ENCODE measurements around the gene PTPRA. TPM values are rescaled to one million over a fixed set of nuclear protein-coding genes. Genes with fewer than 3 reads are reported as not detected.

PTPRA gene
- polyA plus RNA-seq, 2 donors: 11.5 to 21.7 TPM

DNA sequence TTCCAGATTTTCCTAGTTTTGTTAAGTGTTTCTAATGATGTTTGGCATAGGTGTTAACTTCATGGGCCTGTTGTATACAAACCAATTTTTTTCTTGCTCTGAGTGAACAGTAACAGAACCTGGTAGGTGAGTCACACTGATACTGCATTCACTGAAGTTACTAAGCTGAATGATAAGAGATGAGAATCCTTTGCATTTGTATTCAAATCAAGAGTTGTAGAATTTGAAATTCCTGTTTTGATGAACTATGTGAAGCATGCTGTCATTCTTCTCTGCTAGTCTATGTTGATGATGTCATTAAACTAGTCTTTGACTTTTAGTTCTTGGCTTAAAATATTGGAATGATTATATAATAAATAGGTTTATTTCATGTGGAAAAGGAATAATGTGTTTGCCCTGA lies 37.9 kb downstream of the PTPRA start:
- no peak overlapping the region for H3K4me3 ChIP-seq (ENCODE audit: low read depth in 1 of 2, low read length in 2 of 2)
- H3K36me3 ChIP-seq (ENCODE audit: control insufficient read depth in 2 of 2, insufficient read depth in 2 of 2, low read length in 1 of 2): no peaks in the 10 kb centered on the region
- H3K4me1 ChIP-seq (ENCODE audit: control insufficient read depth in 2 of 2, insufficient read depth in 2 of 2, low read length in 1 of 2): no peaks in the 10 kb centered on the region
- H3K9me3 ChIP-seq (ENCODE audit: control insufficient read depth in 2 of 2, insufficient read depth in 1 of 2, low read depth in 1 of 2, low read length in 1 of 2): no peaks in the 10 kb centered on the region
- no peaks in the 10 kb centered on the region for H3K27me3 ChIP-seq (ENCODE audit: control insufficient read depth in 1 of 2, insufficient read depth in 2 of 2, low read length in 2 of 2)
- no peak overlapping the region for H3K27ac ChIP-seq (ENCODE audit: low read depth in 2 of 2, low read length in 1 of 2)

DNA sequence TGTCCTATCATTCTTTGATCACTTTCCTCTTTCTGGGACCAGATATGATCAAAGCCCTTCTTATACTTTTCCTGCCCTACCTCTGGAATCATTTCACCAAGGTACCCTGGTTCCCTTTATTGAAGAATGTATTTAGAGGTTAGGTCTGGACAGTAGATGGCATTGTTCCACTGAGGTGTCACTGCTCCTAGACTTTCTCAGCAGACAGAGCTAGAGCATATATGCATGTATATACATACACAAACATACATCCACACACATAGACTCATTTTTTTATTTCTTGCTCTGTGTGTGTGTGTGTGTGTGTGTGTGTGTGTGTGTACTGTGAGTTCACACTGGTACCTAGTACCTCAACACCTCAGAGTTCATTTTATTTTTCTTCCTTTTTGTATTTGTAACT lies 40.9 kb downstream of the PTPRA start:
- Histone ChIP-seq H3K36me3 (ENCODE audit: control insufficient read depth in 2 of 2, insufficient read depth in 2 of 2, low read length in 1 of 2) (no peaks in the 10 kb centered on the region), H3K9me3 (ENCODE audit: control insufficient read depth in 2 of 2, insufficient read depth in 1 of 2, low read depth in 1 of 2, low read length in 1 of 2) (no peaks in the 10 kb centered on the region), H3K4me1 (ENCODE audit: control insufficient read depth in 2 of 2, insufficient read depth in 2 of 2, low read length in 1 of 2) (no peaks in the 10 kb centered on the region), H3K4me3 (ENCODE audit: low read depth in 1 of 2, low read length in 2 of 2) (no peak overlapping the region), H3K27ac (ENCODE audit: low read depth in 2 of 2, low read length in 1 of 2) (no peak overlapping the region), H3K27me3 (ENCODE audit: control insufficient read depth in 1 of 2, insufficient read depth in 2 of 2, low read length in 2 of 2) (no peaks in the 10 kb centered on the region)

DNA sequence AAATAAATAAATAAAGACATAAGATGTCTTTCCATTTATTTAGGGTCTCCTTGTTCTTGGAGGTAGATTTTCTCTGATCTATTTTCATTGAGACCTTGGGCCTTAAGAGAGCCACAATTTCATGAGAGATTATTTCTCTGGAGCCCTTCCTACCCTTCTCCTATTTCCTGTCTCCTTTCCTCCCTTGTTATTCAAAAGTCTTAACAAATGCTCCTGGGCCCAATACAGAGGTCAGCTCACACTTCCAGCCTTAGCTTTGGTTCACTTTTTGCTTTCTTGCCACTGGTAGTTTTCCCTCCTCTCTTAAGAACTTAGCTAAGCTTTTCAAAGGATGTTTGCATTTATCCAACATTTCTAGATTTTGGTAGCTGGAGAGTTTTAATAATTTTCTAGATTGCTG lies 44.0 kb downstream of the PTPRA start:
- no peaks in the 10 kb centered on the region for H3K4me1 ChIP-seq (ENCODE audit: control insufficient read depth in 2 of 2, insufficient read depth in 2 of 2, low read length in 1 of 2)
- H3K4me3 ChIP-seq (ENCODE audit: low read depth in 1 of 2, low read length in 2 of 2): no peak overlapping the region
- no peak overlapping the region for H3K27ac ChIP-seq (ENCODE audit: low read depth in 2 of 2, low read length in 1 of 2)
- no peaks in the 10 kb centered on the region for H3K9me3 ChIP-seq (ENCODE audit: control insufficient read depth in 2 of 2, insufficient read depth in 1 of 2, low read depth in 1 of 2, low read length in 1 of 2)
- no peaks in the 10 kb centered on the region for H3K36me3 ChIP-seq (ENCODE audit: control insufficient read depth in 2 of 2, insufficient read depth in 2 of 2, low read length in 1 of 2)
- H3K27me3 ChIP-seq (ENCODE audit: control insufficient read depth in 1 of 2, insufficient read depth in 2 of 2, low read length in 2 of 2): no peaks in the 10 kb centered on the region

DNA sequence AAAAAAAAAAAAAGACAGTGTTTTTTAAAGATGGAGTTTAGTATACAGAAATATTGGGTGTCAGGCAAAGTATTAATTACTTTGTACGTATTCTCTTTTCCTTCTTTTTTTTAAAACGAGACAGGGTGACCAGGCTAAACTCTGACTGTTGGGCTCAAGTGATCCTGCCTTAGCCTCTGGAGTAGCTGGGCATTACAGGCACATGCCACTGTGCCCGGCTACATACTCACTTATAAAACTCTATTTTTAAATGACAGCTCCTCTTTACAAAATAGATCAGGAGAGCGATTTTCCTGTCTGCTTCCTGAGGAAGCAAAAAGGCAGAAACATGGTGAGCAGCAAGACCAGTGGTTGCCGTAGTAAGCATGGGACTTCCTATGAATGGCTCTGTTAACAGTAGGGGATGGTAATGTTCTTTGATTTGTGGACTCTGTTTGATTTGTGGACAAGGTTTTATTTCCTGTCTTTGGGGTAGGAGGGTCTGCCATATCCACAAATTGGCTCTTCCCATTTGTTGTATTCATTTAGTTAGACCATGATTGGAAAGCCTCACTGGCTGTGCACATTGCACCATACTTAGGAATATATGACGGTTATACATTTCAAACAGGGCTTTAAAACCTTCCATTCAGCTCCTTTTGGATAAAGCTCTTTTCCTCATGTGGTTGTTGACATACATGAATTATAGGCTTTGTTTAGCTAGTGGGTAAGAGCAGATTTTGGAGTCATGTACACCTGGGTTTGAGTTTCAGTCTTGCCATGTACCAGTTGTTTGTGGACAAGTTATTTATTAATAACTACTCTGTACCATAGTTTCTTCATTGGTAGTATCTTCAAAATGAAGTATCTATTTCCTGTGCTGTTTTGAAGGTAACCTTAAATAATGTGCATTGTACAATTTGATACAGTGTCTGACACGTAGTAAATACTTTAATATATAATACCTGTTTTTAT lies 45.1 kb downstream of the PTPRA start:
- Histone ChIP-seq H3K27ac (ENCODE audit: low read depth in 2 of 2, low read length in 1 of 2) (no peak overlapping the region), H3K27me3 (ENCODE audit: control insufficient read depth in 1 of 2, insufficient read depth in 2 of 2, low read length in 2 of 2) (no peaks in the 10 kb centered on the region), H3K4me1 (ENCODE audit: control insufficient read depth in 2 of 2, insufficient read depth in 2 of 2, low read length in 1 of 2) (no peaks in the 10 kb centered on the region), H3K9me3 (ENCODE audit: control insufficient read depth in 2 of 2, insufficient read depth in 1 of 2, low read depth in 1 of 2, low read length in 1 of 2) (no peaks in the 10 kb centered on the region), H3K36me3 (ENCODE audit: control insufficient read depth in 2 of 2, insufficient read depth in 2 of 2, low read length in 1 of 2) (no peaks in the 10 kb centered on the region), H3K4me3 (ENCODE audit: low read depth in 1 of 2, low read length in 2 of 2) (no peak overlapping the region)
- WGBS, 2 donors: 85 to 88% methylated on average over 7 of the region's 7 CpGs

DNA sequence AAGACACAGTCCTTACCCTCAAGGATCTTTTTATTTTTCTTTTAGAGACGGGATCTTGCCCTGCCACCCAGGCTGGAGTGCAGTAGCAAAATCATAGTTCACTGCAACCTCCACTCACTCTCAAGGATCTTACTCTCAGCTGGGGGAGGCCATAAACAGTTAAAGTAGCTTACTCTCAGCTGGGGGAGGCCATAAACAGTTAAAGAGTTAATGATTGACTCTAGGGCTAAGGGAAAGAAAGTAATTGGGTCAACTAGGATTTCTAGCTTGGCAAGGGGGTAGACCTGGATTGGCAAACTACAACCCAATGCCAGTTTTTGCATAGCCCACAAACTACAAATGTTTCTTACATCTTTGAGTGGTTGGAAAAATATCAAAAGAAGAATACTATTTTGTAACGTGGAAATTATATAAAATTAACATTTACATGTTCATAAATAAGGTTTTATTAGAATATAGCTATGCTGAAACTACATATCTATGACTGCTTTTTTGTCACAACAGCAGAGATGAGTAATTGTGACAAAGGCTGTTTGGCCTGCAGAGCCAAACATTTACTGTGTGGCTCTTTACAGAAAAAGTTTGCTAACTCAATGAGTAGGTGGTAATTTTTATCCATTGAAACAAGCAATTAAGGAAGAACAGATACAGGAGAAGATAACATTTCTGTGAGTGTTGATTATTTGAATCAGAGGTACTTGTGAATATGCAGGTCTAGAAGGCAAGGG lies 46.4 kb downstream of the PTPRA start:
- Histone ChIP-seq H3K27ac (ENCODE audit: low read depth in 2 of 2, low read length in 1 of 2) (no peak overlapping the region), H3K4me1 (ENCODE audit: control insufficient read depth in 2 of 2, insufficient read depth in 2 of 2, low read length in 1 of 2) (no peaks in the 10 kb centered on the region)
- 66 to 81% methylated on average over 2 of the region's 2 CpGs for WGBS, 2 donors

DNA sequence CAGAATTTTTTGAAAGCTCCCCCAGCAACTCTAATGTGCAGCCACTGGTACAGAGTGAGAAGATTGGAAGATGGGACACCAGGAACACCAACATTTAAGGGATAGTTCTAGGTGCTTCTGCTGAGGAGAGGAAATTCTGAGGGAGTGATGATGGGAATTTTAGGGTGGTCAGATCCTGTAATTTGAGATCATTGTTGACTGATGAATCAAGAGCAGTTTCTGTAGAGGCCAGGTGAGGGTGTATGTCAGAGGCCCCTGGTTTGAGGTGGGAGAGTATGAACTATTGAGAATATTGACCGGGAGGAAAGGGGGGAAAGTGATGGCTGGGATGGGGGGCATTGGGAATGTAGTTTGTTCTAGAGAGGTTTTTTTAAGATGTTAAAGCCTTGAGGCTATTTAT lies 47.2 kb downstream of the PTPRA start:
- 88 to 100% methylated on average over 1 of the region's 1 CpG for WGBS, 2 donors
- Histone ChIP-seq H3K4me1 (ENCODE audit: control insufficient read depth in 2 of 2, insufficient read depth in 2 of 2, low read length in 1 of 2) (no peaks in the 10 kb centered on the region), H3K4me3 (ENCODE audit: low read depth in 1 of 2, low read length in 2 of 2) (no peak overlapping the region), H3K27ac (ENCODE audit: low read depth in 2 of 2, low read length in 1 of 2) (no peak overlapping the region), H3K27me3 (ENCODE audit: control insufficient read depth in 1 of 2, insufficient read depth in 2 of 2, low read length in 2 of 2) (no peaks in the 10 kb centered on the region), H3K9me3 (ENCODE audit: control insufficient read depth in 2 of 2, insufficient read depth in 1 of 2, low read depth in 1 of 2, low read length in 1 of 2) (no peaks in the 10 kb centered on the region), H3K36me3 (ENCODE audit: control insufficient read depth in 2 of 2, insufficient read depth in 2 of 2, low read length in 1 of 2) (peaks cover 0 to 2% of the 10 kb centered on the region in 2 donors)

More for the DNA sequence above, 46.4 kb downstream of the PTPRA start:
- H3K4me3 ChIP-seq (ENCODE audit: low read depth in 1 of 2, low read length in 2 of 2): no peak overlapping the region
- H3K27me3 ChIP-seq (ENCODE audit: control insufficient read depth in 1 of 2, insufficient read depth in 2 of 2, low read length in 2 of 2): no peaks in the 10 kb centered on the region
- H3K9me3 ChIP-seq (ENCODE audit: control insufficient read depth in 2 of 2, insufficient read depth in 1 of 2, low read depth in 1 of 2, low read length in 1 of 2): no peaks in the 10 kb centered on the region
- no peaks in the 10 kb centered on the region for H3K36me3 ChIP-seq (ENCODE audit: control insufficient read depth in 2 of 2, insufficient read depth in 2 of 2, low read length in 1 of 2)

DNA sequence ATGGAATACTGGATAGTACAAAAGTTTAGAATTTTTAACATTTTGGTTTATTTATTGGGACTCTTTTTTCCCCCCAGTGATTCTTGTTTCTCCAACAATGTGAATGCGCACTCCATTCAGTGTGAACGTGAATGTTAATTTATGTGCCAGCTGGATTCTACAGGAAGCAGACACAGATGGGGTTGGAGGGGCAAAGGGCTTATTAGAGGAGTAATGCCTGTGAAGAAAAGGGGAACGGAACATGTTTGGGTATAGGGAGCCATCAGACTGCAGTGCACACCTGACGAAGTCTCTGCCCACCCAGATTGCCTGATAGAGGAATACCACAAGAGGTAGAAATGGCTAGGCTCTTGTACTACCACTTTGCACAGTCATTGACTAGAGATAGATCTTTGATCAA lies 48.2 kb downstream of the PTPRA start:
- H3K27ac ChIP-seq (ENCODE audit: low read depth in 2 of 2, low read length in 1 of 2): no peak overlapping the region
- no peaks in the 10 kb centered on the region for H3K9me3 ChIP-seq (ENCODE audit: control insufficient read depth in 2 of 2, insufficient read depth in 1 of 2, low read depth in 1 of 2, low read length in 1 of 2)
- no peaks in the 10 kb centered on the region for H3K4me1 ChIP-seq (ENCODE audit: control insufficient read depth in 2 of 2, insufficient read depth in 2 of 2, low read length in 1 of 2)
- H3K36me3 ChIP-seq (ENCODE audit: control insufficient read depth in 2 of 2, insufficient read depth in 2 of 2, low read length in 1 of 2): peaks cover 0 to 2% of the 10 kb centered on the region in 2 donors
- no peaks in the 10 kb centered on the region for H3K27me3 ChIP-seq (ENCODE audit: control insufficient read depth in 1 of 2, insufficient read depth in 2 of 2, low read length in 2 of 2)
- WGBS, 2 donors: 89 to 92% methylated on average over 4 of the region's 4 CpGs
- H3K4me3 ChIP-seq (ENCODE audit: low read depth in 1 of 2, low read length in 2 of 2): no peak overlapping the region

DNA sequence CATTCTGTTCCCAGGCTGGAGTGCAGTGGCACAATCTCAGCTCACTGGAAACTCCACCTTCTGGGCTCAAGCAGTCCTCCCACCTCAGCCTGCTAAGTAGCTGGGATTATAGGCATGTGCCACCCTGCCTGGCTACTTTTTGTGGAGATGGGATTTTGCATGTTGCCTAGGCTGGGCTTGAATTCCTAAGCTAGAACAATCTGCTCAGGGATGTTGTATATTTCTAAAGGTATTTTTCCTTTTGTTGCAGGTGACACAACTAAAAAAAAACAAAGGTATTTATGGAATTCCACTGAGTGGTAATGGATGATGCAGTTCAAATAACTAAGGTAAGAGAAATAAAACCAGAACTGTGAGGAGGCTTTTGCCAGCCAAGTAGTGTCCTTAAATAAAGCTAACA lies 49.7 kb downstream of the PTPRA start:
- Histone ChIP-seq H3K4me3 (ENCODE audit: low read depth in 1 of 2, low read length in 2 of 2) (no peak overlapping the region), H3K36me3 (ENCODE audit: control insufficient read depth in 2 of 2, insufficient read depth in 2 of 2, low read length in 1 of 2) (peaks cover 0 to 2% of the 10 kb centered on the region in 2 donors), H3K27ac (ENCODE audit: low read depth in 2 of 2, low read length in 1 of 2) (no peak overlapping the region), H3K9me3 (ENCODE audit: control insufficient read depth in 2 of 2, insufficient read depth in 1 of 2, low read depth in 1 of 2, low read length in 1 of 2) (no peaks in the 10 kb centered on the region), H3K27me3 (ENCODE audit: control insufficient read depth in 1 of 2, insufficient read depth in 2 of 2, low read length in 2 of 2) (no peaks in the 10 kb centered on the region), H3K4me1 (ENCODE audit: control insufficient read depth in 2 of 2, insufficient read depth in 2 of 2, low read length in 1 of 2) (no peaks in the 10 kb centered on the region)

DNA sequence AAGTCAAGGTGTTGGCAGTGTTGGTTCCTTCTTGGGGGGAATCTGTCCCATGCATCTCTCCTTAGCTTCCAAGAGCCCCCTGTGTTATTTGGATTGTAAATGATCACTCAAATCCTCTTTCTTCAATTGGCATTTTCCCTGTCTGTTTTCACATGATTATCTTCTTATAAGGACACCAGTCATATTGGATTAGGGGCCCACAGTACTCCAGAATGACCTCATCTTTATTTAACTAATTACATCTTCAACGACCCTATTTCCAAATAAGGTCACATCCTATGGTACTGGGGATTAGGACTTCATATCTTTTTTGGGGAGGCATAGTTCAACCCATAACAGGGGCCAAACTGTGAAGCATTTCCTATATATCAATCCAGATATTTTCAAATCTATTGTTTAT lies 57.3 kb downstream of the PTPRA start:
- WGBS, 2 donors: 45 to 73% methylated on average over 1 of the region's 1 CpG
- Histone ChIP-seq H3K4me1 (ENCODE audit: control insufficient read depth in 2 of 2, insufficient read depth in 2 of 2, low read length in 1 of 2) (no peaks in the 10 kb centered on the region), H3K9me3 (ENCODE audit: control insufficient read depth in 2 of 2, insufficient read depth in 1 of 2, low read depth in 1 of 2, low read length in 1 of 2) (no peaks in the 10 kb centered on the region), H3K27me3 (ENCODE audit: control insufficient read depth in 1 of 2, insufficient read depth in 2 of 2, low read length in 2 of 2) (no peaks in the 10 kb centered on the region), H3K27ac (ENCODE audit: low read depth in 2 of 2, low read length in 1 of 2) (no peak overlapping the region), H3K4me3 (ENCODE audit: low read depth in 1 of 2, low read length in 2 of 2) (no peak overlapping the region), H3K36me3 (ENCODE audit: control insufficient read depth in 2 of 2, insufficient read depth in 2 of 2, low read length in 1 of 2) (peaks cover 0 to 4% of the 10 kb centered on the region in 2 donors)

DNA sequence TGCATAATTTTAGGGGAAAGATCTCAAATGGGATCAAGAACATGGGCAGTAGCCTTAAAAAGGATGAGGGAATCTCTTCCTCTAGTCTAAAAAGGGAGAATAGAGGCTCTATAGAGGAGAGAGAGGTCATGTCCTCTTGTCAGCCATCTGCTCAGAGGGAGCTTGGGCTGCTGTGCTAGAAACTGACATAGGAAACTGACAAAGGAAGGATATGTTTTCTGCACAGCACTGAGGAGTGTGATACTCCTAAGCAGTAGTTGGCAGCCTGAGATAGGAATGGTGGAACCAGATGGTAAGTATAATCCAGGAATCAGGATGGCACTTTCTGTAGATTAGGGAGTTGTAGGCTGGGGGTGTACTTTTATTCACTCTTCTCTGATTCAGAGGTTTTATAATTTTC lies 59.2 kb downstream of the PTPRA start:
- Histone ChIP-seq H3K9me3 (ENCODE audit: control insufficient read depth in 2 of 2, insufficient read depth in 1 of 2, low read depth in 1 of 2, low read length in 1 of 2) (no peaks in the 10 kb centered on the region), H3K27me3 (ENCODE audit: control insufficient read depth in 1 of 2, insufficient read depth in 2 of 2, low read length in 2 of 2) (no peaks in the 10 kb centered on the region), H3K36me3 (ENCODE audit: control insufficient read depth in 2 of 2, insufficient read depth in 2 of 2, low read length in 1 of 2) (peaks cover 0 to 4% of the 10 kb centered on the region in 2 donors)

More for the DNA sequence above, 59.2 kb downstream of the PTPRA start:
- no peaks in the 10 kb centered on the region for H3K4me1 ChIP-seq (ENCODE audit: control insufficient read depth in 2 of 2, insufficient read depth in 2 of 2, low read length in 1 of 2)
- H3K27ac ChIP-seq (ENCODE audit: low read depth in 2 of 2, low read length in 1 of 2): no peak overlapping the region
- no peak overlapping the region for H3K4me3 ChIP-seq (ENCODE audit: low read depth in 1 of 2, low read length in 2 of 2)

All from esophagus (tissue), 2 donors.